Transverse colon (tissue), 4 donors: ENCODE measurements around the gene SRRM4. TPM values are rescaled to one million over a fixed set of nuclear protein-coding genes. Genes with fewer than 3 reads are reported as not detected.

Experiments used
- DNase-seq: peaks from one replicate; pipeline ENCODE4 v3.0.0-alpha.2; 2019
- H3K27ac ChIP-seq, 4 donors: fragments of 200-600 bp; sonication (generic); 2 replicates each; pipeline ENCODE4 v1.5.1; 2016 to 2018; ENCODE audit warnings: inconsistent platforms in 4 of 4
- H3K27me3 ChIP-seq: fragments of 200-600 bp; sonication (generic); 2 replicates; pipeline ENCODE4 v1.5.1; 2017; ENCODE audit warnings: inconsistent platforms
- H3K36me3 ChIP-seq, 4 donors: fragments of 200-600 bp; sonication (generic); 2 replicates each; pipeline ENCODE4 v1.5.1; 2017 to 2019; ENCODE audit warnings: inconsistent platforms in 4 of 4
- H3K4me1 ChIP-seq, 4 donors: fragments of 200-600 bp; sonication (generic); 2 replicates each; pipeline ENCODE4 v1.5.1; 2017 to 2020; ENCODE audit warnings: inconsistent platforms in 4 of 4
- H3K4me3 ChIP-seq, 4 donors: fragments of 200-600 bp; sonication (generic); 1 replicate in 1 of 4; 2 replicates in 3 of 4; pipeline versions ENCODE4 v1.5.1 to v1.6.1; 2017 to 2019; ENCODE audit warnings: inconsistent platforms in 4 of 4
- H3K9me3 ChIP-seq, 2 donors: fragments of 200-600 bp; sonication (generic); 2 replicates each; pipeline ENCODE4 v1.5.1; 2017 to 2019; ENCODE audit warnings: inconsistent platforms in 2 of 2
- CTCF ChIP-seq, 5 experiments: fragments of 200-600 bp in 3 of 5; fragments of 450-650 bp in 2 of 5; sonication (generic) in 3 of 5; IDR thresholded peaks; 1 replicate in 2 of 5; 2 replicates in 3 of 5; pipeline ENCODE4 v1.5.1; 2016 to 2017; ENCODE audit warnings: antibody characterized with exemption in 5 of 5, inconsistent platforms in 3 of 5, mild to moderate bottlenecking in 2 of 5, moderate library complexity in 1 of 5
- EP300 ChIP-seq: sonication (generic); formaldehyde crosslinking; IDR thresholded peaks from one replicate; pipeline ENCODE4 v1.6.1; 2017; ENCODE audit warnings: antibody characterized with exemption, low read depth
- POLR2A ChIP-seq: fragments of 450-650 bp; IDR thresholded peaks from one replicate; pipeline ENCODE4 v1.6.1; 2016; ENCODE audit warnings: antibody characterized with exemption, mild to moderate bottlenecking, moderate library complexity
- POLR2AphosphoS5 ChIP-seq, 3 donors: sonication (generic); formaldehyde crosslinking; IDR thresholded peaks; one replicate each; pipeline ENCODE4 v1.6.1; 2016; ENCODE audit warnings: antibody characterized with exemption in 3 of 3
- WGBS, 2 donors: methylation state at CpG; one replicate each; pipeline ENCODE4 v1.1.5; 2018; ENCODE audit warnings: low coverage in 1 of 2; 5-methylcytosine and 5-hydroxymethylcytosine counted together
- in situ Hi-C, 4 donors: fragments of 200-750 bp; cut with MboI; loops; one replicate each; pipeline versions ENCODE4 v1.15.0 to v1.15.1; 2017; ENCODE audit warnings: low sequenced_read_pairs in 3 of 4, low pct_ligation_motif_present in 1 of 4, low pct_unique_long_range_greater_than_20kb in 1 of 4
- intact Hi-C: fragments of 100-400 bp; cut with DNase I; formaldehyde crosslinking; loops from one replicate; pipeline ENCODE4 v1.15.1; 2023; ENCODE audit warnings: low total_unique reads
- total RNA-seq, 4 donors: library from RNA; depleted of rRNA; stranded (reverse); fragments of >200 nt; gene quantifications; one replicate each; pipeline ENCODE4 v1.1.0, GENCODE V29; 2016

Gene SRRM4
- total RNA-seq, 4 donors from 2014 or later: 0.14 TPM; not detected in 3

GRCh38 chr12:119202544-119202943 is 221.2 kb downstream of the SRRM4 start:
- intact Hi-C loops: loop anchor here (10.0 kb wide), 1 partner anchor 122 kb away; no protein-coding TSS in a partner anchor
- in situ Hi-C loops: no loop called here

GRCh38 chr12:119204131-119204530 is 222.8 kb downstream of the SRRM4 start:
- H3K27ac ChIP-seq: peak overlapping the region in 3 of 4 donors; percentile 32 to 81 (median 74)
- 14 to 31% methylated on average over 1 to 2 of the region's 2 CpGs for WGBS, 2 donors

More at GRCh38 chr12:119202544-119202943, 221.2 kb downstream of the SRRM4 start:
- 16 to 52% methylated on average over 2 of the region's 2 CpGs for WGBS, 2 donors
- no peak overlapping the region for H3K27ac ChIP-seq
- H3K9me3 ChIP-seq: no peaks in the 10 kb centered on the region
- TF ChIP-seq POLR2AphosphoS5 (IDR thresholded peaks at IDR 0.05) (no peak), POLR2A (no peak), EP300 (no peak), CTCF (IDR thresholded peaks at IDR 0.05) (no peak)
- H3K36me3 ChIP-seq: no peaks in the 10 kb centered on the region
- no peaks in the 10 kb centered on the region for H3K27me3 ChIP-seq
- no peak for DNase-seq
- H3K4me3 ChIP-seq: no peak overlapping the region
- peaks cover 0 to 10% (median 6%) of the 10 kb centered on the region in 4 donors for H3K4me1 ChIP-seq

GRCh38 chr12:119204671-119205285 is 223.4 kb downstream of the SRRM4 start:
- intact Hi-C loops (loop anchor here (10.0 kb wide), 1 partner anchor 120 kb away; no protein-coding TSS in a partner anchor), in situ Hi-C loops (no loop called here)
- no peaks in the 10 kb centered on the region for H3K9me3 ChIP-seq
- TF ChIP-seq CTCF (IDR thresholded peaks at IDR 0.05): no peak
- no peak for TF ChIP-seq EP300
- no peak for TF ChIP-seq POLR2AphosphoS5 (IDR thresholded peaks at IDR 0.05)
- TF ChIP-seq POLR2A: no peak
- H3K4me3 ChIP-seq: no peak overlapping the region
- H3K36me3 ChIP-seq: no peaks in the 10 kb centered on the region
- WGBS, 2 donors: 0 to 73% methylated on average over 1 to 7 of the region's 7 CpGs
- H3K27ac ChIP-seq: peak overlapping the region in 3 of 4 donors; percentile 32 to 81 (median 74)
- DNase-seq: no peak
- peaks cover 0 to 11% (median 6%) of the 10 kb centered on the region in 4 donors for H3K4me1 ChIP-seq
- no peaks in the 10 kb centered on the region for H3K27me3 ChIP-seq

More at GRCh38 chr12:119204131-119204530, 222.8 kb downstream of the SRRM4 start:
- no peak for DNase-seq
- no peak for TF ChIP-seq CTCF (IDR thresholded peaks at IDR 0.05)
- Histone ChIP-seq H3K4me3 (no peak overlapping the region), H3K9me3 (no peaks in the 10 kb centered on the region), H3K27me3 (no peaks in the 10 kb centered on the region), H3K36me3 (no peaks in the 10 kb centered on the region), H3K4me1 (peaks cover 0 to 9% (median 6%) of the 10 kb centered on the region in 4 donors)
- in situ Hi-C loops (no loop called here), intact Hi-C loops (loop anchor here (10.0 kb wide), 1 partner anchor 121 kb away; no protein-coding TSS in a partner anchor)

GRCh38 chr12:119206348-119207062 is 225.2 kb downstream of the SRRM4 start:
- peaks cover 0 to 11% (median 6%) of the 10 kb centered on the region in 4 donors for H3K4me1 ChIP-seq
- in situ Hi-C loops: no loop called here
- peak overlapping the region in 3 of 4 donors; percentile 54 to 81 (median 74) for H3K27ac ChIP-seq
- no peaks in the 10 kb centered on the region for H3K9me3 ChIP-seq
- TF ChIP-seq POLR2AphosphoS5 (IDR thresholded peaks at IDR 0.05): peak in 1 of 3 donors; percentile 59
- TF ChIP-seq EP300: no peak
- no peak for DNase-seq
- no peaks in the 10 kb centered on the region for H3K36me3 ChIP-seq
- H3K27me3 ChIP-seq: no peaks in the 10 kb centered on the region
- no peak overlapping the region for H3K4me3 ChIP-seq
- intact Hi-C loops: loop anchor here (10.0 kb wide), 1 partner anchor 118 kb away; no protein-coding TSS in a partner anchor
- WGBS, 2 donors: 34 to 45% methylated on average over 6 to 8 of the region's 8 CpGs
